NCI-H2029 treated with DMSO at 0.1 percent for 48 hours (cell line): ENCODE results near the gene ZCCHC10.
"Not testable (repeated sequence)": the region's sequence is repeated elsewhere in the genome, so short reads cannot be mapped to it uniquely, and the experiment has no call there.

ENCODE experiments used
- DNase-seq: peaks from one replicate; lab custom pipeline; 2025; lab: John Stamatoyannopoulos, UW

The ZCCHC10 gene

DNA sequence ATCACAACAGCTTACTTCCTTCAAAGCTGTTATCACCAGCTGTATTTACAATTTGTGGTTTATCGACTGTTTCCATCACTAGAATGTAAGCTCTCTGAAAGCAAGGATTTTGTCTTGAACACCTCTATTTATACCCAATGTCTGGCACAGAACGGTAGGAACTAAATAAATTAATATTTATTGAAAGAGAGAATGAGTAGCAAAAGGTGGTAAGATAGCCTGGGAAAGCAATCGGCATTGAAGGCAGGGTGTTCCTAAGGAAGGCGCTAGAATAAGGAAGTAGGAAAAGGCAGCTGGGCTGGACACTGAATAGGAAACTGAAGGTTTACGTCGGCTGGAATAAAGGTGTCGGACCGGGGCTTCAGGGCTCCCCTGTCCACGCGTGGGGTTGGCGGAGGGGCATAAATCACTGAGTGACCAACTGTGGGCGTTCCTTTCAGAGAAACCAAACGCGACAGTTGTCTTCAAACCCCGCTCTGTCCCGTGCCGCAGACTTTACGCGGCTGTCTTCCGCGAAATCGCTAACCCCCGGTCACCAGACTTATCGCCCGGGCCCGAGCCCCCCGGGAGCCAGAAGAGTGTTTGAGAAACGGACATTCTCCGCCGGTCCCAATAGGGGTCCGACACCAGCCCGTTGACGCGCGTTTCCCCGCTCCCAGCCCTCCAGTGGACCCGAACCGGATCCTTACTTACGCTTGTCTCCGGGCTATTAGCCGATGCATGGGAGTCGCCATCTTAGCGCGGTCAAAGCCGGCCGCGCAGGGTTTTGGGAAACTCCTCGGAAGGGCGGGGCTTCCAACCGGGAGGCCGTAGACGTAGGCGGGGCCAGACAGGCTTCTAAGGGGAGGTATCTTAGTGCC is at the start of gene ZCCHC10:
Gene ZCCHC10, minus strand, starts transcription at position 746 of the 860 bp plus-strand sequence. Its CDS starts 12 bp downstream, at position 734.
- DNase-seq, result peak; percentile 67

DNA sequence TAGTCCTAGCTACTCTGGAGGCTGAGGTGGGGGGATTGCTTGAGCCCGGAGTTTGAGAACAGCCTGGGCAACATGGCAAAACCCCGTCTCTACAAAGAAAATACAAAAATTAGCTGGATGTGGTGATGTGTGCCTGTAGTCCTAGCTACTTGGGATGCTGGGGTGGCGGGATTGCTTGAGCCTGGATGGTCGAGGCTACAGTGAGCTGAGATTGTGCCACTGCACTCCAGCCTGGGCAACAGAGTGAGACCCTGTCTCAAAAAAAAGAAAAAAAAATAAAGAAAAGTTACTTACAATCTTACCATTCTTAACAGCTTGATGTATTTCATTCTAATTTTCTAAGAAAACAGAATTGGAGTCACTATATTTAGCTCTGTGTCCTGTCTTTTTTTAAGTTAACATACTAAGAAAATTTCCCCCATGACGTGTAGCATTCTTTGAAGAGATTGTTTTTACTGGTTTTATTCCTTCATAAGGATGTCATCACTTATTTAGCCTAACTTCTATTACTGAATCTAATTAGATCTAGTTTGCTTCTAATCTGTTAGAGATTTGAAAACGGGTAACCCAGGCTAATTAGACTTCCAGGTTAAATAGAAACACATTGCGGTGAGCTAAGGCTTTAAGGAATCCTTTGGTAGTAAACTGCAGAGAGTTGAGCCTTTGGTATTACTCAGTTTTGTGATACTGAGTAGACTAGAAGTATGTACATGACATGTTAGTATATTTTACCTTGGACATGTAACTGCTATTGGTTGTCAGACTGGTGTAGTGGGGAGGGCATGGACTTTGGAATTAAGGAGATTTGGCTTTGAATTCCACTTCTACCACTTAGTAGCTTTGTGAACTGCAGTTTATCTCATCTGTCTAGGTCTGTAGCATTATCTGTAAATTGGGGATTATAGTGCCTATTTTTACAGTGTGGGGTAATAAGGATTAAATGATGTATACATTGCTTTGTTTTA is 49.5 kb upstream of the ZCCHC10 start:
- DNase-seq, result no peak

DNA sequence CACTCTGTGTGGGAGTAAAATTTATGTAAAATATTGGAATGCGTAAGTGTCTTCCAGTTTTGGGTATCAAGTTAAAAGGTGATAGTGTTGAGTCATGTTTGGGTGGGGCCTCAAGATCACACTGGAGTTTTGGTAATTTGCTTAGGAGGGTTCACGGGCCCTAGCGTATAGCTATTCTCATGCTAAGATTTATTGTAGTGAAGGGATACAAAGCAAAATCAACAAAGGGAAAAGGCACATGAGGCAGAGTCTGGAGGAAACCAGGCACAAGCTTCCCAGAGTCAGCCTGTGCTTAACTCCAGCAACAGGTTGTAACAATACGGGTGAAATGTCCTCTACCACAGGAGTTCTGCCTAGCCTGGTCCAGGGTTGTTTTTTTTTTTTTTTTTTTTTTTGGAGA is 45.7 kb upstream of the ZCCHC10 start:
- DNase-seq, result no peak

DNA sequence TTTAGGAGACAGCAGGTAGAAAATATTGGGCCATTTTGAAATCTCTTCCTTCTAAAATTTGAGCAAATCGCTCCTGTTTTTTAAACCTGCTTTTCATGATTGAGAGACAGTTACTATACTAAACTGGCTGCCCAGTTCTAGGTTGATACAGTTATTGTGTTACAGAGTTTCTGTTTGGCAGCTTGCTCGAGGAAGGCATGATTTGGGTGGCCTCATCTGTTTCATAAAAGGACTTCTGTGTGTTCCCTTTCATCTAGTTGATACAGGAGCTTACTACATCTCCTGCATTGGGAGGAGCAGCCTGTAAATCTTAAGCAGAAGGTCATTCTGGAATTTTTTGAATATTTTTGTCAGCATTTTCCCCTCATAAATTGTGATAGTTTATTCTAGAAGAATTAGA is 39.7 kb upstream of the ZCCHC10 start:
- DNase-seq, result no peak

DNA sequence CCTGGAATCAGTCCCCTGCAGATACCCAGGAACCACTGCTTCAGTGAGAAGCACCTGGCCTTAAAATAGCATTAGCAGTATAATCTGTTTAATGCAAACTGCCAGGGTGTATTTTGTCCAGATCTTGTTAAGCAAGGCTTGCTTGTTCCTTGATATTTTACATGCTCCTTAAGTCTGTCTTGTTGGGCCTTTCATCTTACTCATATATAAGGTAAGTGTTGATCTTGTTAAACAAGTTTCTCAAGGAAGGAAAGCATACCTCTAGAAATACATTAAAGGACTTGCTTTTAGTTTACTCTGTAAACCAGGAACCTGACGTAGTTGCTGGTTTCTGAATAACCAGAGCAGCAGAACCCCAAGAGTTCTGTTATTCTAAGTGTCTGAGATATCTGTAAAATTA is 39.1 kb upstream of the ZCCHC10 start:
- DNase-seq, result no peak

DNA sequence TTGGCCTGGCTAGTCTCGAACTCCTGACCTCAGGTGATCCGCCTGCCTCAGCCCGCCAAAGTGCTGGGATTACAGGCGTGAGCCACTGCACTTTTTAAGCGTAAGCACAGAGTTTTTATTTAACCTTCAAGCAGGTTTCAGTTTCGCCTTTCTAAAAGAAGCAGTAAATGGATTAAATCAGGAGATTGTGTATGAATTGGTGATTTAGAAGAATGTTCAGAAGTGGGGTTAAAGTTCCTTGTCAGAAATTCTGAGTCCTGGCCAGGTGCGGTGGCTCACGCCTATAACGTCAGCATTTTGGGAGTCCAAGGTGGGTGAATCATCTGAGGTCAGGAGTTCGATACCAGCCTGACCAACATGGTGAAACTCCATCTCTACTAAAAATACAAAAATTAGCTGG is 37.6 kb upstream of the ZCCHC10 start:
- no peak for DNase-seq

DNA sequence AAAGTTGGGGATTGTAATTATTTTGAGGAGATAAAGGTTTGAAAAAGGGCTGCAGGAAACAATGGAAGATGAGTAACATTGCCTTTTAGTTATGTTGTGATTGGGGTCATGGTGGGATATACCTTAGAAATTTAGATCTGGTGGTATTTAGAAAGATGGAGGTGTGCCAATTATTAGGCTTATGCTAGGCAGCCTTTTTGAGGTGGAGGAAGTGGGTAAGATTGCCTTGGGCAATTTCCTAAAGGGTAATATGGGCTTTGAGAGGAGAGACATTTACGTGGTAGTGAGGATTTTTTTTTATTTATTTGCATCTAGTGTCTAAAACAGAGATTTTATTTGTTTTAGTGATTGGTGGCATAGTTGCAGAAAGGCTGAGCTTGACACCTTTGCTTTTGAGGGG is 35.9 kb upstream of the ZCCHC10 start:
- no peak for DNase-seq

DNA sequence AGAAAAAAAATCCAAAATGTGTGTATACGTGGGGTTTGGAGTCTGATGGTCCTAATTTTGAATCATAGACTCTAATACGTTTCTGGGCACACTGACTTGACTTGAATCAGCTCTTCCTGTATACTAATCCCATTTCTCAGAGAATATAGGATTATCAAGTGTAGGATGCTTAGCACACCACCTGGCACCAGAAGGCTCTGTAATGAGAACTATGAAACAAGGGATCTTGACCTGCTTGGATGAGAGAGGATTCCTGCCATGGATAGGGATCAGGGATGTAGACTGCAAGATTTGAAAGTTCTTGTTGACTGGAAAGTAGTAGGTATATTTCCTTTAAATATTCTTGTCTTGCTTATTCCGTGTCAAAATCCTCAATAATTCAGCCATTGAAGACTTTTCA is 33.3 kb upstream of the ZCCHC10 start:
- no peak for DNase-seq

DNA sequence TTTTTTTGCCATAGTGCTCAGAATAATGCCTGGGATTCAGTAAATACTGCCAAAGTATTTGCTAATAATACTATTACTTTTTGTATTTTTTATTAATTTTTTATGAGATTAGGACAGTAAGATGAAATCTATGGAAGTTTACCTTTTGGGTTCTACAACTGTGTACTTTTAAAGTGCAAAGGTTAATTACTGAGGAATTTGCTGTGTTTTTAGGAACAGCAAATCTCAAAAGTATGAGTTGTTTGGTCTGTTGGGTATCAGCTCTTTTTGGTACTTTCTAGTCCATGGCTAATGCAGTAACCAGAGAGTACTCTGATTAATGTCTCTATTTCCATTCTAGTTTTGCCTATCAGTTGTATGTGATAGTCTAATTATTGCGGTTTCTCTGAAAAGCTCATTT is 30.5 kb upstream of the ZCCHC10 start:
- no peak for DNase-seq

DNA sequence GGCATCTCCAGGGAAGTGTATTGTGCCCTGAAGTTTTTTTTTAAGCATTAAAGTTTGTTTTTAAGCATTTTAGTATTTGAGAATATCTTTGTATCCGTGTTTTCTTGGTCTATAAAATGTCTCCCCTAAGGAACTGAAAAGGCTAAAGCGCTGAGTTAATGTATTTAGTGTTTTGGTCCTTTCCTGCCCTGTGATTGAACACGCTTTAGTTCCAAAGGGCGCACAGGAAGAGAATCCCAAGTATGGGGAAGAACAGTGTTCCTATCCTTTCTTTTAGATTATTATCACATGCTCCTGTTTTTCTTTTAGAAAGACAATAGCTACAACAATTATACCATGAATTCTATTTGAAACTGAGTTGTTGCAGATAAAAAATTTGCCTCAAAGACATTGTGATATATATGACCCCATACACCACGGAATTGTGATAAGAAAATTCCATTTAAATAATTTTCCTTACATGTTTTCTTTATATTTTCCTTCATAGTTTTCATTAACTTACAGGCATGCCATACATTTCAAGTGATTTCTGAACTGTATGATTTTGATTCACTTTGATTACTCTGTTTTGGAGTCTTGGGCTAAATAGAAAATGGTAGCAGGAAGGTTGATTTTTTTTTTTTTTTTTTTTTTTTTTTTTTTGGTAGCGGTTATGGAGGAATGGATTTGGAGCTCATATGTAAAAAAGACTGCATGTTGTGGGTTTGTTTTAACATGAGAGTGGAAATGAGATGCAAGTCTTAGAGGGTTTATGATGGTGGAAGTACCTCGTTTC is 28.5 kb upstream of the ZCCHC10 start:
- no peak for DNase-seq

DNA sequence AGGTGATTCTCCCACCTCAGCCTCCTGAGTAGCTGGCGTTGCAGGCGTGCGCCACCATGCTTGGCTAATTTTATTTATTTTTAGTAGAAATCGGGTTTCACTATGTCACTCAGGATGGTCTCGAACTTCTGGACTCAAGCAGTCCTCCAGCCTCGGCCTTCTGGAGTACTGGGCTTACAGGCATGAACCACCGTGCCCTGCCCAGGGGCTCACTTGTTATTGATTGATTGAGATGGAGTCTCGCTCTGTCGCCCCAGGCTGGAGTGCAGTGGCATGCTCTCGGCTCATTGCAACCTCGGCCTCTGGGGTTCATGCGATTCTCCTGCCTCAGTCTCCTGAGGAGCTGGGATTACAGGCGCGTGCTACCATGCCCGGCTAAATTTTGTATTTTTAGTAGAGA is 27.1 kb upstream of the ZCCHC10 start:
- DNase-seq, result no peak

DNA sequence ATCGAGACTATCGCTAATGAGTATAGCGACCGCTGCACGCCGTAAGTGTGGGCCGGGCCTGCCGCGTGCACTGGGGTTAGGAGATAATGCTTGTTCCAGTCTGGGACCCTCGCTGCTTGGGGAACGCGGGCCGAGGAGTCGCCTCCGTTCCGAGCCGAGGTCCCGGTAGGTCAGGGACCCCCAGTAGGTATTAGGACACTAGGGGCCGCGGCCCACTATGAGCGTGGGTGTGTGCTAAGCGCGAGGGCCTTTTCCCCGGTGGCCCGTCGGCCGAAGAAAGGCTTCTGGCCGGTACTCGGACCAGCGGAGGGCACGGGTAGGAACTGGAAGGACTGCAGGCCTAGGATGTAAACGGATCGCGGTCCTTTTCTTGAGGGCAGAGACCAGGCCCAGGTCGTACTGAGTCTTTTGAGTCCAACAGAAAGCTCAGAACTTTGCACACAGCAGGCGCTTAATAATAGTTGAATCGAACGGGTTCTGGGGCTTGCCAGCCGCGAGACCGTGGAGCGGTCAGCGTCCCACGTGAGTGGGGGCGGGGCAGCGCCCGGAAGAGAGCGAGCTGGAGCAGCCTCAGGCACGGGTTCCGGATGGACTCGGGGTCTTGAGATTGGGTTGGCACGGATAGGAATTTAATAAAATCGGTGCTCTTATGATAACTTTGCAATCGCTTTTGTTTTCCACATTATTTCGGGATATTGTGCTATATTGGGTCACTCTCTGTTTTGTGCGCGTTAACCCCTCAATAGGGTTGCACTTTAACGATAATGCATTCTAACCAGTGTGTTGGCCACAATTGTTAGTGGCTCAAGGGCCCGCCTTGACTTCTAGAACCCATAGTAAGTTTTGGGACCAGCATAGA is 26.2 kb upstream of the ZCCHC10 start:
- DNase-seq, result peak; percentile 16

DNA sequence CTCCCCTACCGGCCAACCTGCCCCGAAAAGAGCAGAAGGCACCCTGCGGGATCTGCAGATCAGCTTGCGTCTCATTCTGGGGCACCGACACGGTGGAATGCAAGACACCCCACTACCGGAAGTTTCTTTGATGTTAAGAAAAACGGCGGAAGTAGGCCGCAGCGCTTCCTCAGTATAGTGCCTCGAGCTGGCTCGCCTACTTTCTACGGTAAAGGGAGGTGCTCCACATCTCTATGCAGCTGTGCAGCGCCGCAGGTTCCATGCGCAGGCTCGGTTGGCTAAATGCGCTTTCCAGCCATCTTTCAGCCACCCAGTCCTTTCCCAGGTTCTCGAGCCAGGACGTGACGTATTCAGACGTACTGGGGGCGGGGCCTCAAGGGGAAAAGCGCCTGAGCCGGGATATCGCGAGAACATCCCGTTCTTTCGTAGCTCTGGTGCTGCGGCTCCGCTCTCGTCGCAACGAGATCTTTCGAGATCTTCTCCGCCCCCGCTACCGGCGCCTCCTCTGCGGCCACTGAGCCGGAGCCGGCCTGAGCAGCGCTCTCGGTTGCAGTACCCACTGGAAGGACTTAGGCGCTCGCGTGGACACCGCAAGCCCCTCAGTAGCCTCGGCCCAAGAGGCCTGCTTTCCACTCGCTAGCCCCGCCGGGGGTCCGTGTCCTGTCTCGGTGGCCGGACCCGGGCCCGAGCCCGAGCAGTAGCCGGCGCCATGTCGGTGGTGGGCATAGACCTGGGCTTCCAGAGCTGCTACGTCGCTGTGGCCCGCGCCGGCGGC is 25.4 kb upstream of the ZCCHC10 start, which contains the start of gene HSPA4:
Gene HSPA4, plus strand, starts transcription at position 472 of the 775 bp plus-strand sequence. Its CDS starts 238 bp downstream, at position 710.
- DNase-seq, result peak; percentile 90

DNA sequence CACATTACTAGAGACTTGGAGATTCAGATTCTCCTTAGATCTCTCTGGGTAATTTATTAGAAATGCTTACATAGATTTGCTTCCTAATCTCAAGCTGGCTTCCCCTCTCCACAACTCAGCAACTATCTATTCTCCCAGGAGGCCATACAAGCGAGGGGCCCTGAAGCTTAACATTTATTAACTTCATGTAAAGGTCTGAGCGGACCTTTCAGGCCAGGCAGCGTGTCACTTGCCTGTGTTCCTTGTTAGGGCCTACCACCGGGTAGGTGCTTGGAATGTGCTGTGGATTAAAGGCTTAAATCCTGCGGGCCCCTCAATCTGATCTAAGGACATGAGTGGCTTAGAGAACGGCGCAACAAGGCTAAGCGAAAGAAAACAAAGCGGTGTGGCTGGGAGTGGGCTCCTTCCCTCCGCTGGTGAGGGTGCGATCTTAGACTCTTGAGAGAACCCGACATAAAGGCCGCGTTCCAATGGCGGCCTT is 24.8 kb upstream of the ZCCHC10 start:
- no peak for DNase-seq

DNA sequence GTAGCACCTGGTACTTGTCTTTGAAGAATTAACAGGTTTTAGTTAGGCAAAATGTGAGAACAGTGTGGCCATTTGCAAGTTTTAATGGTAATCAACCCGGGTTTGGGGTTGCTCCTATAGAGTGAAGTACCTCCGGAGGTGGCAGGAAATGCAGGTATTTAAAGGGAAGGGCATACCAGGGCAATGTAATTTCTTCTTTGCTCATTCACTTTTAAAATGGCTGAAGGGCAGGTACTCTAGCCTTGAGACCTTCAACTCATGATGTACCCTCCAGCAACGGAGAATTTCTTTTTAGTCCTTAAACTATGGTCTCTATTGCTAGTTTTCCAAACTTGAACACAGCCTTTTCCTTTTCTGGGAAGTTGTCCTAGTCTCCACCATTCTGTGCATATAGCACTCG is 24.2 kb upstream of the ZCCHC10 start:
- DNase-seq, result no peak

DNA sequence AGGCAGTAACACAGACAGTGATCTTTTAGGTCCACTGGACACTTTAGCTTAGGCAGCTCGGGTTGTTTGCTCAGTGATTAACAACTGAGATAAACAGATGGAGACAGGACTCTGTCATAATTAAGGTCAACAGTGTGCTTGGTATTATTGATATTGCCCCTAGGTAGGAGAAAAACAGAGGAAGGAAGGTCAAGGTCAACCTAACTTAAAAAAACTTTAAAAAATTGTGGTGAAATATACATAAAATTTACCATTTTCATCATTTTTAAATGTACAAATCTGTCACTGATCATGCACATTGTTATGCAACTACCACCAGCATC is 23.3 kb upstream of the ZCCHC10 start:
- peak; percentile 47 for DNase-seq

DNA sequence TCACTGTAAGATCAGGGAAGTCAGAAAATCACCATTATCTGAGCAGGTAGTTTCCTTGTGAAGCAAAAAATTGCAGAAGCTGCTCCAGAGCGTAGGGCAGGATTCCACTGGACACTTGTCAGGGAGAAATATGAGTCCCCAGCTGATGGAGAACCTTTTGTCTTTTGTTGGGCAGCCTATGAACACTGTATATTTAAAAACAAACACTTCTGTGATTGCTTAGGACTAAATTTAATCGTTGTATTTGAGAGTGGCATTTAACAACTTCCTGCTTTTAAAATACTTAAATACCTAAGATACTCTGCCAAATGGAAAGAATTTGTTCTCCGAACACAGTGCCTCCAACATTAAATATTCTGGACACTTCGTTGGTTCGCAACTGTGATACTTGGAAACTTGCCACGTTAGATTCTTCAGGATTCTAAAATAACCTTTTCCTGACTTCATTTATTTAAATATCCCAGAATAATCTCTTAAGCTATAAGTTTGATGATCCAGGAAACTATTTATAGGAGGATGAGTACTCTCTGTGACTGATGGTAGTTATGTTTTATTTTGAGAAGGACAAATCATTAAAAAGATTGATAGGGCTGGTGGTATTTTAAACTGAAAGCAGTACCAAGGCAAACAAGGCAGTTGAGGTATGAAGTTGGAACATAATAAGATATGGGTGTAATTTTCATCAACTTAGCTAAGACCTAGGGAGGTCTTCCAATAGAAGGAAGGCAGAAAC is 22.8 kb upstream of the ZCCHC10 start:
- DNase-seq, result peak; percentile 57

DNA sequence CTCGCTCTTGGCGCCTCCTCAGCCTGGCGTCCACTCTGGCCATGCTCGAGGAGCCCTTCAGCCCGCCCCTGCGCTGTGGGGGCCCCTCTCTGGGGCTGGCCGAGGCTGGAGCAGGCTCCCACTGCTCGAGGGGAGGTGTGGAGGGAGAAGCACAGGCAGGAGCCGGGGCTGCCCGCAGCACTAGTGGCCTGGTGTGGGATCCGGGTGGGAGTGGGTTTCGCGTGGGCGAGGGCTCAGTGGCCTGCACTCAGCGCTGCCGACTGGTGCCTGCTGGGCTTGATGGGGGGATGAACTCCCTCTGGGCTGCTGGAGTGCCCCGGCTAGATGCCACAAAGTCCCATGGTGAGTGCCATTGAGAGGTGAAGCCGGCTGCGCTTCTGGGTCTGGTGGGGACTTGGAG is 21.1 kb upstream of the ZCCHC10 start:
- DNase-seq, result no peak

DNA sequence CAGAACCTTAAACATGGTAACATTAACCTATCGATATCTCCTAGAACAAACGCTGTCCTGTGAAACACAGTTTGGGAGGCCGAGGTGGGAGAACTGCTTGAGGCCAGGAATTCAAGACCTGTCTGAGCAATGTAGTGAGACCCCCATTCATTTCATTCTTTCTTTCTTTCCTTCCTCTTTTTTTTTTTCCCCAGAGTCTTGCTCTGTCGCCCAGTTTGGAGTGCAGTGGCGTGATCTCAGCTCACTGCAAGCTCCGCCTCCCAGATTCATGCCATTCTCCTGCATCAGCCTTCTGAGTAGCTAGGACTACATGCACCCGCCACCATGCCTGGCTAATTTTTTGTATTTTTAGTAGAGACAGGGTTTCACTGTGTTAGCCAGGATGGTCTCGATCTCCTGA is 20.2 kb upstream of the ZCCHC10 start:
- not testable (repeated sequence) for DNase-seq

DNA sequence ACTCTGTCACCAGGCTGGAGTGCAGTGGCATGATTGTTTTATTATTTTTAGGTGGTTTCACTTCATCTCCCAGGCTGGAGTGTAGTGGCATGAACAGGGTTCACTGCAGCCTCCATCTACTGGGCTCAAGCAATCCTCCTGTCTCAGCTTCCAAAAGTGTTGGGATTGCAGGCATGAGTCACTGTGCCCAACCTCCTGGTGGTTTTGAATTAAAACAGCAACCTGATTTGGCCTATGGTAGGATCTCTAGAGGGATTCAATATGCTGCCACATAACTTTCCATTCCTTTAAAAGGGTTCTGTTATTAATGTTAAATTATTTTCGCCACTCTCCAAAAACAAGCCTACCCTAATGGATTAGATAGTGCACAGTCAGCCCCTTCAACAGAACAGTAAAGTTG is 15.6 kb upstream of the ZCCHC10 start:
- DNase-seq, result no peak
